Measurements from ENCODE around the gene NET1.

NET1 gene

DNA sequence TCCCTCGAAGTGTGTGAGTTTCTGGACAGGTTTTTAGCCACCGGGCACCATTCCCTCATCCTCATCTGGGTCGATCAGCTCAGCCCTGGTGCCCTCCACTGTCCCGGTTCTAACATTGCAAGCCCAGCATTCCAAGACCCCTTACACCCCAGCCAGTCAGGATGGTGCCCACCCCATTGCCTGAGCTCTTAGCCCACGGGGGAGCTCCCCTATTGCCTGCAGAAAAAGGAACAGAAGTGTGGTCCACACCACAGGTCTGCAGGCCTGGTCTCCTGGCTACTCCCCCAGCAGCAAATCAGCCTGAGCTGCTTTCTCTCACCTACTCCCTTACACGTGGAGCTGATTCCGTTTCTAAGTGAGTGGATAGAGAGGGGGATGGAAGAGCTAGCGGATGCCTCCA is 82.3 kb downstream of the NET1 start:
- in situ Hi-C loops (cut with HindIII; ENCODE audit: low sequenced_read_pairs): loop anchor here (10.0 kb wide), 1 partner anchor 60 kb away; no protein-coding TSS in a partner anchor
- TF ChIP-seq, protein P1, sequence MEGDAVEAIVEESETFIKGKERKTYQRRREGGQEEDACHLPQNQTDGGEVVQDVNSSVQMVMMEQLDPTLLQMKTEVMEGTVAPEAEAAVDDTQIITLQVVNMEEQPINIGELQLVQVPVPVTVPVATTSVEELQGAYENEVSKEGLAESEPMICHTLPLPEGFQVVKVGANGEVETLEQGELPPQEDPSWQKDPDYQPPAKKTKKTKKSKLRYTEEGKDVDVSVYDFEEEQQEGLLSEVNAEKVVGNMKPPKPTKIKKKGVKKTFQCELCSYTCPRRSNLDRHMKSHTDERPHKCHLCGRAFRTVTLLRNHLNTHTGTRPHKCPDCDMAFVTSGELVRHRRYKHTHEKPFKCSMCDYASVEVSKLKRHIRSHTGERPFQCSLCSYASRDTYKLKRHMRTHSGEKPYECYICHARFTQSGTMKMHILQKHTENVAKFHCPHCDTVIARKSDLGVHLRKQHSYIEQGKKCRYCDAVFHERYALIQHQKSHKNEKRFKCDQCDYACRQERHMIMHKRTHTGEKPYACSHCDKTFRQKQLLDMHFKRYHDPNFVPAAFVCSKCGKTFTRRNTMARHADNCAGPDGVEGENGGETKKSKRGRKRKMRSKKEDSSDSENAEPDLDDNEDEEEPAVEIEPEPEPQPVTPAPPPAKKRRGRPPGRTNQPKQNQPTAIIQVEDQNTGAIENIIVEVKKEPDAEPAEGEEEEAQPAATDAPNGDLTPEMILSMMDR (IDR thresholded peaks at IDR 0.05; ENCODE audit: low read depth, low read length, missing control alignments): no peak

GRCh38 chr10:5496261-5497250 is 84.2 kb downstream of the NET1 start:
- no peak for DNase-seq (ENCODE audit: low read depth)
- no peak overlapping the region for H3K4me3 ChIP-seq (ENCODE audit: low read depth, low read length)
- in situ Hi-C loops (cut with HindIII; ENCODE audit: low sequenced_read_pairs): loop anchor here (10.0 kb wide), 1 partner anchor 58 kb away; no protein-coding TSS in a partner anchor
- TF ChIP-seq, protein P1 (IDR thresholded peaks at IDR 0.05; ENCODE audit: low read depth, low read length, missing control alignments): no peak

More for the DNA sequence above, 82.3 kb downstream of the NET1 start:
- H3K4me3 ChIP-seq (ENCODE audit: low read depth, low read length): no peak overlapping the region
- no peak for DNase-seq (ENCODE audit: low read depth)

GRCh38 chr10:5497289-5497688 is 84.9 kb downstream of the NET1 start:
- no peak overlapping the region for H3K4me3 ChIP-seq (ENCODE audit: low read depth, low read length)
- in situ Hi-C loops (cut with HindIII; ENCODE audit: low sequenced_read_pairs): loop anchor here (10.0 kb wide), 1 partner anchor 58 kb away; no protein-coding TSS in a partner anchor
- DNase-seq (ENCODE audit: low read depth): no peak
- TF ChIP-seq, protein P1 (IDR thresholded peaks at IDR 0.05; ENCODE audit: low read depth, low read length, missing control alignments): no peak

DNA sequence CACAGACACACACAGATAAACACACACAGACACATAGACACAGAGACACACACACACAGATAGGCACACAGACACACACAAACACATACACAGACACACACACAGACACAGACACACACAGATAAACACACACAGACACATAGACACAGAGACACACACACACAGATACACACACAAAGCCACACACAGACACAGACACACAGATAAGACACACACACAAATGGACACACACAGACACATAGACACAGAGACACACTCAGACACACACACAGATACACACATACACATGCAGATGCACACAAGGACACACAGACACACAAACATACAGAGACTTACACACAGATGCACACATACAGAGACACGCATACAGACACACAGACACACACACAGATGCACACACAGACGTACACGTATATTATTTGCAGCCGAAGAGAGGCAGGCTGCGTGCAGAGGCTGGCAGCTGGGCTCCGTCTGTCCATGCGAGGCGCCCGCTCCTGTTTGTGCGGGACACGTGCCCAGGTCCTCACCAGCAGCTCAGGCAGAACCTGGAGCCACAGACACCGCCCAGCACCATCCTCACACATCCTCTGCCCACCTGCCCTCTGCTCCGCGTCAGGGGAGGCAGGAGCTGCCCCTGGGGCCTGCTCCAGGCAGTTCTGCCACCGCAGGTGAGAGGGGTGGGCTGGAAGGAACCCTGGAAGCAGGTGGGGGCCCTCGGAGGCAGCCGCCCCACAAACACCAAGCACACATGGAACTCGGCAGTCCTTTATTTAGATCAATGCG is 85.8 kb downstream of the NET1 start:
- TF ChIP-seq, protein P1 (IDR thresholded peaks at IDR 0.05; ENCODE audit: low read depth, low read length, missing control alignments): no peak
- H3K4me3 ChIP-seq (ENCODE audit: low read depth, low read length): no peak overlapping the region
- no peak for DNase-seq (ENCODE audit: low read depth)
- in situ Hi-C loops (cut with HindIII; ENCODE audit: low sequenced_read_pairs): loop anchor here (10.0 kb wide), 1 partner anchor 57 kb away; no protein-coding TSS in a partner anchor

DNA sequence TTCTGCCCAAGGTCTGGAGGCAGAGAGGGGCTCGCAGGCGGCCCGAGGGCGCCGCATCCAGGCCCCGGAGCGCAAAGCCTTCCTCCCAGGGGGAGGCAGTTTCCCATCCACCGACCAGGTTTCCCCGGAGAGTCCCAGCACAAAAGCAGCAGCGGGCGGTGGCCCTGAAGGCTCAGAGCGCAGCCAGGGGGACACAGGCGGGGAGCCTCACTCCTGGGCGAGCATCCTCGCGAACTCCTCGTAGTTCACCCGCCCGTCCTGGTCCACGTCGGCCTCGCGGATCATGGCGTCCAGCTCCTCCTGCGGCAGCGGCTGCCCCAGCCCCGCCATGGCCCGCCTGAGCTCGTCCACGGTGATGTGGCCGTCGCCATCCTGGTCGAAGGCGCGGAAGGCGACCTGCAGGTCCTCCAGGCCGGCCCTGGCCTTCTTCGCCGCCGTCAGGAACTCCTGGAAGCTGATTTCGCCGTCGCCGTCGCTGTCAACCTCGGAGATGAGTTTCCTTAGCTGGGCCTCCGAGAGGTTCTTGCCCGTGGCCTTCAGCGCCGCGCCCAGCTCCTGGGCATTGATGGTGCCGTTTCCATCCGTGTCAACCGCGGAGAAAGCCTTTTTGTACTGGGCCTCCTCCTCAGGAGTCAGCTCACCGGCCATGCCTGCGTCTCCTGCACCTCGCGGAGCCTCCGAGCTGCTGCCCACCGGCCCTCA is 86.6 kb downstream of the NET1 start:
- H3K4me3 ChIP-seq (ENCODE audit: low read depth, low read length): no peak overlapping the region
- in situ Hi-C loops (cut with HindIII; ENCODE audit: low sequenced_read_pairs): loop anchor here (10.0 kb wide), 1 partner anchor 56 kb away; no protein-coding TSS in a partner anchor
- no peak for DNase-seq (ENCODE audit: low read depth)
- TF ChIP-seq, protein P1 (IDR thresholded peaks at IDR 0.05; ENCODE audit: low read depth, low read length, missing control alignments): no peak

Measured in astrocyte of the cerebellum (primary cell).